Body of pancreas (tissue), 4 donors: ENCODE measurements around the gene ADCY2.

Experiments
- POLR2A ChIP-seq, 3 donors: fragments of 450-650 bp; IDR thresholded peaks; one replicate each; pipeline ENCODE4 v1.6.1; 2016; ENCODE audit warnings: antibody characterized with exemption in 3 of 3, mild to moderate bottlenecking in 2 of 3
- TF ChIP-seq, protein P1 (sequence below), 7 experiments: fragments of 450-650 bp in 4 of 7; fragments of 200-600 bp in 3 of 7; sonication (generic) in 3 of 7; IDR thresholded peaks; one replicate each; pipeline ENCODE4 v1.5.1; 2016 to 2019; ENCODE audit warnings: antibody characterized with exemption in 7 of 7

DNA sequence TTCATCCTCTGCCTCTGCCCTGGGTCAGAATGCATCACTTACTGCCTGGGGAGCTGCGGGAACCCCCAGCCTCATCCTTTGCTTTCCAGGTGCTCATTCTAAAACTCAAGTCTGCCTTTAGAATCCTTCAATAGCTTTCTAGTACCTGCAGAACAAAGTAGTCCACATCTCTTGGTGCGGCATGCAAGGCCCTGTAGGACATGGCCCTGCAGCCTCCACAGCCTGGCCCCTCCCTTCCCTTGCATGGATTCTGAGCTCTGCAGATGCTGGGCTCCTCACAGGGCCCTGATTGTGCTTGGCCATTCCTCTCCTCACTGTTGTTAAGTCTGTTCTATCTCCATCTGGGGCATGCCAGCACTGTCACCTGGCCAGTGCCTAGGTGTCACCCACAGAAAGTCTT, 141.6 kb downstream of the ADCY2 start:
- TF ChIP-seq, protein P1, sequence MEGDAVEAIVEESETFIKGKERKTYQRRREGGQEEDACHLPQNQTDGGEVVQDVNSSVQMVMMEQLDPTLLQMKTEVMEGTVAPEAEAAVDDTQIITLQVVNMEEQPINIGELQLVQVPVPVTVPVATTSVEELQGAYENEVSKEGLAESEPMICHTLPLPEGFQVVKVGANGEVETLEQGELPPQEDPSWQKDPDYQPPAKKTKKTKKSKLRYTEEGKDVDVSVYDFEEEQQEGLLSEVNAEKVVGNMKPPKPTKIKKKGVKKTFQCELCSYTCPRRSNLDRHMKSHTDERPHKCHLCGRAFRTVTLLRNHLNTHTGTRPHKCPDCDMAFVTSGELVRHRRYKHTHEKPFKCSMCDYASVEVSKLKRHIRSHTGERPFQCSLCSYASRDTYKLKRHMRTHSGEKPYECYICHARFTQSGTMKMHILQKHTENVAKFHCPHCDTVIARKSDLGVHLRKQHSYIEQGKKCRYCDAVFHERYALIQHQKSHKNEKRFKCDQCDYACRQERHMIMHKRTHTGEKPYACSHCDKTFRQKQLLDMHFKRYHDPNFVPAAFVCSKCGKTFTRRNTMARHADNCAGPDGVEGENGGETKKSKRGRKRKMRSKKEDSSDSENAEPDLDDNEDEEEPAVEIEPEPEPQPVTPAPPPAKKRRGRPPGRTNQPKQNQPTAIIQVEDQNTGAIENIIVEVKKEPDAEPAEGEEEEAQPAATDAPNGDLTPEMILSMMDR (IDR thresholded peaks at IDR 0.05) = no peak
- TF ChIP-seq POLR2A (IDR thresholded peaks at IDR 0.05) = no peak
